Neural progenitor cell (in vitro differentiated cells): ENCODE data around the gene VTI1A.

Experiments used
- EZH2 ChIP-seq: fragments of 200-600 bp; sonication (generic); IDR thresholded peaks from 2 replicates; pipeline ENCODE4 v1.6.1; 2017; ENCODE audit warnings: antibody characterized with exemption, mild to moderate bottlenecking, moderate library complexity
- TF ChIP-seq, protein P1 (sequence below): fragments of 200-600 bp; sonication (generic); IDR thresholded peaks from 2 replicates; pipeline ENCODE4 v1.5.1; 2017; ENCODE audit warnings: antibody characterized with exemption, mild to moderate bottlenecking

DNA sequence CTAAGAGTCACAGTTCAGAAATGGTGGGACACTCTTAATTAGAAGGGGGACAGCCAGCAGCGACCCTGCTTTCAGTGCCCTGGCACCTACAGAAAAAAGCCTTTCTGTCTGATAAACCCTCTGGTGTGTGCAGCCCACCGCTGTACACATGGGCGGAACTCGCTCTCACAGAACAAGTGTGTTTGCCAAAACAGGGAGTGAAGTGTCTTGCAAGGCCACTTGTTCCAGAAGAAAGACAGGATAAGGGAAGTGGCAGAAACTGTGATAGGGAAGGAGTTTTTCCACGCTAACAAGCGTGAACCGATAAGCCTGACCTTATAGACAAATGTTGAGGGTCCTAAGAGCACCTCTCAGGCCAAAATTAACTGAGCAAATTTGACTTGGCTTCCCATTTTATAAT lies 299.3 kb downstream of the VTI1A start:
- no peak for TF ChIP-seq EZH2
- TF ChIP-seq, protein P1, sequence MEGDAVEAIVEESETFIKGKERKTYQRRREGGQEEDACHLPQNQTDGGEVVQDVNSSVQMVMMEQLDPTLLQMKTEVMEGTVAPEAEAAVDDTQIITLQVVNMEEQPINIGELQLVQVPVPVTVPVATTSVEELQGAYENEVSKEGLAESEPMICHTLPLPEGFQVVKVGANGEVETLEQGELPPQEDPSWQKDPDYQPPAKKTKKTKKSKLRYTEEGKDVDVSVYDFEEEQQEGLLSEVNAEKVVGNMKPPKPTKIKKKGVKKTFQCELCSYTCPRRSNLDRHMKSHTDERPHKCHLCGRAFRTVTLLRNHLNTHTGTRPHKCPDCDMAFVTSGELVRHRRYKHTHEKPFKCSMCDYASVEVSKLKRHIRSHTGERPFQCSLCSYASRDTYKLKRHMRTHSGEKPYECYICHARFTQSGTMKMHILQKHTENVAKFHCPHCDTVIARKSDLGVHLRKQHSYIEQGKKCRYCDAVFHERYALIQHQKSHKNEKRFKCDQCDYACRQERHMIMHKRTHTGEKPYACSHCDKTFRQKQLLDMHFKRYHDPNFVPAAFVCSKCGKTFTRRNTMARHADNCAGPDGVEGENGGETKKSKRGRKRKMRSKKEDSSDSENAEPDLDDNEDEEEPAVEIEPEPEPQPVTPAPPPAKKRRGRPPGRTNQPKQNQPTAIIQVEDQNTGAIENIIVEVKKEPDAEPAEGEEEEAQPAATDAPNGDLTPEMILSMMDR, result no peak
